GM21528 (cell line): Measurements from ENCODE around the gene CCDC87.
"Not testable (repeated sequence)": the region's sequence is repeated elsewhere in the genome, so short reads cannot be mapped to it uniquely, and the experiment has no call there.

ENCODE experiments used
- ATAC-seq: cut with Tn5 transposase; IDR thresholded peaks from one replicate; pipeline ENCODE4 v1.9.1; 2021; ENCODE audit warnings: mild to moderate bottlenecking, moderate library complexity; ENCODE audit not compliant: unreplicated experiment, low FRiP score

Gene CCDC87

GRCh38 chr11:66616379-66617154, 23.7 kb upstream of the CCDC87 start, which contains the start of gene RBM14:
RBM14 (plus strand) TSS chr11:66616630; CDS start chr11:66616721, 91 bp downstream.
- peak; percentile 81 for ATAC-seq

- no peak for ATAC-seq
Measured at GRCh38 chr11:66614073-66614472, 21.2 kb upstream of the CCDC87 start.

- ATAC-seq, result no peak
Measured at GRCh38 chr11:66612458-66612857, 19.6 kb upstream of the CCDC87 start.

- ATAC-seq, result no peak
Measured at GRCh38 chr11:66609721-66610617, 17.1 kb upstream of the CCDC87 start.

GRCh38 chr11:66607126-66607834, 14.4 kb upstream of the CCDC87 start:
- no peak for ATAC-seq

GRCh38 chr11:66606608-66607007, 13.7 kb upstream of the CCDC87 start:
- not testable (repeated sequence) for ATAC-seq

GRCh38 chr11:66604155-66604554, 11.3 kb upstream of the CCDC87 start:
- no peak for ATAC-seq

- no peak for ATAC-seq
Measured at GRCh38 chr11:66603072-66603471, 10.2 kb upstream of the CCDC87 start.

- ATAC-seq, result no peak
Measured at GRCh38 chr11:66600631-66601233, 7.9 kb upstream of the CCDC87 start.

GRCh38 chr11:66600219-66600618, 7.4 kb upstream of the CCDC87 start:
- ATAC-seq, result no peak

GRCh38 chr11:66598993-66599392, 6.1 kb upstream of the CCDC87 start:
- ATAC-seq, result no peak

- no peak for ATAC-seq
Measured at GRCh38 chr11:66595245-66595904, 2.5 kb upstream of the CCDC87 start.

GRCh38 chr11:66593650-66594049, 787 bp upstream of the CCDC87 start:
- no peak for ATAC-seq

- ATAC-seq, result no peak
Measured at GRCh38 chr11:66593303-66593635, 406 bp upstream of the CCDC87 start.

- ATAC-seq, result no peak
Measured at GRCh38 chr11:66591175-66591574, 1.7 kb downstream of the CCDC87 start.

GRCh38 chr11:66589996-66590675, 2.7 kb downstream of the CCDC87 start:
- no peak for ATAC-seq

GRCh38 chr11:66589315-66589714, 3.5 kb downstream of the CCDC87 start:
- ATAC-seq, result not testable (repeated sequence)

GRCh38 chr11:66586136-66586535, 6.7 kb downstream of the CCDC87 start:
- ATAC-seq, result no peak

GRCh38 chr11:66585447-66585846, 7.4 kb downstream of the CCDC87 start:
- not testable (repeated sequence) for ATAC-seq
